Measurements from ENCODE around the gene KRTAP10-12.

Gene KRTAP10-12

GRCh38 chr21:44671911-44672310 lies 25.1 kb upstream of the KRTAP10-12 start:
- no CpG with 5 or more reads among the region's 1 CpG for WGBS, 2 donors (ENCODE audit: extremely low coverage in 2 of 2, insufficient read length in 2 of 2, insufficient replicate concordance in 1 of 2)
- Histone ChIP-seq H3K9me3 (replicated peaks in 1 of 2; ENCODE audit: control insufficient read depth in 2 of 2, insufficient read depth in 1 of 2, low read depth in 1 of 2, low read length in 2 of 2) (peaks cover 18 to 25% of the 10 kb centered on the region in 2 donors), H3K27ac (replicated peaks; ENCODE audit: low read length) (no peak overlapping the region), H3K4me2 (ENCODE audit: insufficient read depth, low read length, poor library complexity, severe bottlenecking) (no peak overlapping the region), H3K4me3 (ENCODE audit: low read length in 2 of 2) (no peak overlapping the region), H2BK15ac (ENCODE audit: low read length) (no peak overlapping the region), H2BK5ac (ENCODE audit: low read length) (no peak overlapping the region), H3K4ac (ENCODE audit: low read length) (no peak overlapping the region), H3K79me1 (ENCODE audit: low read depth, low read length) (no peaks in the 10 kb centered on the region), H4K91ac (ENCODE audit: low read depth, low read length, poor library complexity) (no peak overlapping the region), H3K18ac (ENCODE audit: low read length) (no peak overlapping the region), H3K23ac (ENCODE audit: low read depth, low read length, poor library complexity) (no peak overlapping the region), H2AK5ac (ENCODE audit: low read depth, low read length) (no peak overlapping the region), H3K27me3 (ENCODE audit: control insufficient read depth in 3 of 3, insufficient read depth in 3 of 3, low read depth in 1 of 3, low read length in 3 of 3) (peaks cover 0 to 6% (median 0%) of the 10 kb centered on the region in 3 experiments), H4K8ac (ENCODE audit: low read depth, low read length) (no peak overlapping the region), H2BK12ac (ENCODE audit: low read length) (no peak overlapping the region), H2BK120ac (ENCODE audit: low read depth, low read length) (no peak overlapping the region), H3K9ac (ENCODE audit: low read depth, low read length, poor library complexity) (no peak overlapping the region), H3K36me3 (replicated peaks in 1 of 2; ENCODE audit: control insufficient read depth in 2 of 2, insufficient read depth in 2 of 2, low read length in 2 of 2) (no peaks in the 10 kb centered on the region), H3K4me1 (ENCODE audit: control insufficient read depth in 2 of 2, insufficient read depth in 1 of 2, low read depth in 1 of 2, low read length in 2 of 2) (no peaks in the 10 kb centered on the region), H2AFZ (ENCODE audit: low read length) (no peak overlapping the region), H3K14ac (ENCODE audit: low read length) (no peak overlapping the region)
- no peak for DNase-seq (ENCODE audit: low spot score)

GRCh38 chr21:44677881-44678280 lies 19.1 kb upstream of the KRTAP10-12 start:
- H4K8ac ChIP-seq (ENCODE audit: low read depth, low read length), result no peak overlapping the region
- H3K27ac ChIP-seq (replicated peaks; ENCODE audit: low read length), result no peak overlapping the region
- no peak overlapping the region for H3K4ac ChIP-seq (ENCODE audit: low read length)
- H2BK120ac ChIP-seq (ENCODE audit: low read depth, low read length), result no peak overlapping the region
- no peak for DNase-seq (ENCODE audit: low spot score)
- H4K91ac ChIP-seq (ENCODE audit: low read depth, low read length, poor library complexity), result no peak overlapping the region
- no CpG with 5 or more reads among the region's 13 CpGs for WGBS, 2 donors (ENCODE audit: extremely low coverage in 2 of 2, insufficient read length in 2 of 2, insufficient replicate concordance in 1 of 2)
- no peak overlapping the region for H2AK5ac ChIP-seq (ENCODE audit: low read depth, low read length)
- no peak overlapping the region for H3K4me3 ChIP-seq (ENCODE audit: low read length in 2 of 2)
- no peaks in the 10 kb centered on the region for H3K4me1 ChIP-seq (ENCODE audit: control insufficient read depth in 2 of 2, insufficient read depth in 1 of 2, low read depth in 1 of 2, low read length in 2 of 2)
- H3K79me1 ChIP-seq (ENCODE audit: low read depth, low read length), result no peaks in the 10 kb centered on the region
- H2BK15ac ChIP-seq (ENCODE audit: low read length), result no peak overlapping the region
- H3K4me2 ChIP-seq (ENCODE audit: insufficient read depth, low read length, poor library complexity, severe bottlenecking), result no peak overlapping the region
- H3K18ac ChIP-seq (ENCODE audit: low read length), result no peak overlapping the region
- peaks cover 0 to 15% (median 0%) of the 10 kb centered on the region in 3 experiments for H3K27me3 ChIP-seq (ENCODE audit: control insufficient read depth in 3 of 3, insufficient read depth in 3 of 3, low read depth in 1 of 3, low read length in 3 of 3)
- no peak overlapping the region for H3K23ac ChIP-seq (ENCODE audit: low read depth, low read length, poor library complexity)
- no peak overlapping the region for H3K9ac ChIP-seq (ENCODE audit: low read depth, low read length, poor library complexity)
- no peaks in the 10 kb centered on the region for H3K9me3 ChIP-seq (replicated peaks in 1 of 2; ENCODE audit: control insufficient read depth in 2 of 2, insufficient read depth in 1 of 2, low read depth in 1 of 2, low read length in 2 of 2)
- H2BK5ac ChIP-seq (ENCODE audit: low read length), result no peak overlapping the region
- H2BK12ac ChIP-seq (ENCODE audit: low read length), result no peak overlapping the region
- no peak overlapping the region for H2AFZ ChIP-seq (ENCODE audit: low read length)
- no peak overlapping the region for H3K14ac ChIP-seq (ENCODE audit: low read length)
- H3K36me3 ChIP-seq (replicated peaks in 1 of 2; ENCODE audit: control insufficient read depth in 2 of 2, insufficient read depth in 2 of 2, low read length in 2 of 2), result no peaks in the 10 kb centered on the region

- Histone ChIP-seq H3K4me1 (ENCODE audit: control insufficient read depth in 2 of 2, insufficient read depth in 1 of 2, low read depth in 1 of 2, low read length in 2 of 2) (peaks cover 0 to 2% of the 10 kb centered on the region in 2 donors), H2AK5ac (ENCODE audit: low read depth, low read length) (no peak overlapping the region)
- WGBS, 2 donors (ENCODE audit: extremely low coverage in 2 of 2, insufficient read length in 2 of 2, insufficient replicate concordance in 1 of 2), result no CpG with 5 or more reads among the region's 11 CpGs
Measured at GRCh38 chr21:44681152-44681551, 15.8 kb upstream of the KRTAP10-12 start.

GRCh38 chr21:44681861-44682579 lies 15.0 kb upstream of the KRTAP10-12 start, which contains the start of gene KRTAP12-1:
TSS of gene KRTAP12-1 (minus strand) at chr21:44682163. CDS start at chr21:44682123, 40 bp downstream.
- Histone ChIP-seq H3K23ac (ENCODE audit: low read depth, low read length, poor library complexity) (no peak within 1 kb of the TSS), H4K8ac (ENCODE audit: low read depth, low read length) (no peak within 1 kb of the TSS), H3K14ac (ENCODE audit: low read length) (peak within 1 kb of the TSS; percentile 51), H3K36me3 (replicated peaks in 1 of 2; ENCODE audit: control insufficient read depth in 2 of 2, insufficient read depth in 2 of 2, low read length in 2 of 2) (no peaks in the 10 kb centered on the region), H2BK120ac (ENCODE audit: low read depth, low read length) (peak within 1 kb of the TSS; percentile 19), H3K4me2 (ENCODE audit: insufficient read depth, low read length, poor library complexity, severe bottlenecking) (no peak within 1 kb of the TSS), H2AFZ (ENCODE audit: low read length) (no peak within 1 kb of the TSS), H3K4me3 (ENCODE audit: low read length in 2 of 2) (no peak within 1 kb of the TSS), H2BK15ac (ENCODE audit: low read length) (peak within 1 kb of the TSS; percentile 16), H3K79me1 (ENCODE audit: low read depth, low read length) (no peaks in the 10 kb centered on the region), H3K27me3 (ENCODE audit: control insufficient read depth in 3 of 3, insufficient read depth in 3 of 3, low read depth in 1 of 3, low read length in 3 of 3) (peaks cover 0 to 14% (median 0%) of the 10 kb centered on the region in 3 experiments), H2AK5ac (ENCODE audit: low read depth, low read length) (peak within 1 kb of the TSS; percentile 62), H3K27ac (replicated peaks; ENCODE audit: low read length) (no peak within 1 kb of the TSS), H3K9ac (ENCODE audit: low read depth, low read length, poor library complexity) (peak within 1 kb of the TSS; percentile 70), H3K4me1 (ENCODE audit: control insufficient read depth in 2 of 2, insufficient read depth in 1 of 2, low read depth in 1 of 2, low read length in 2 of 2) (peaks cover 5 to 9% of the 10 kb centered on the region in 2 donors), H3K4ac (ENCODE audit: low read length) (no peak within 1 kb of the TSS), H2BK5ac (ENCODE audit: low read length) (no peak within 1 kb of the TSS), H4K91ac (ENCODE audit: low read depth, low read length, poor library complexity) (no peak within 1 kb of the TSS), H2BK12ac (ENCODE audit: low read length) (peak within 1 kb of the TSS; percentile 19), H3K9me3 (replicated peaks in 1 of 2; ENCODE audit: control insufficient read depth in 2 of 2, insufficient read depth in 1 of 2, low read depth in 1 of 2, low read length in 2 of 2) (no peaks in the 10 kb centered on the region), H3K18ac (ENCODE audit: low read length) (peak within 1 kb of the TSS; percentile 80)
- DNase-seq (ENCODE audit: low spot score), result no peak
- WGBS, 2 donors (ENCODE audit: extremely low coverage in 2 of 2, insufficient read length in 2 of 2, insufficient replicate concordance in 1 of 2), result no CpG with 5 or more reads among the region's 23 CpGs

More at GRCh38 chr21:44681152-44681551, 15.8 kb upstream of the KRTAP10-12 start:
- Histone ChIP-seq H3K4me3 (ENCODE audit: low read length in 2 of 2) (no peak overlapping the region), H4K91ac (ENCODE audit: low read depth, low read length, poor library complexity) (no peak overlapping the region), H3K18ac (ENCODE audit: low read length) (peak overlapping the region; percentile 80), H3K9ac (ENCODE audit: low read depth, low read length, poor library complexity) (no peak overlapping the region), H4K8ac (ENCODE audit: low read depth, low read length) (no peak overlapping the region), H3K4me2 (ENCODE audit: insufficient read depth, low read length, poor library complexity, severe bottlenecking) (no peak overlapping the region), H3K14ac (ENCODE audit: low read length) (peak overlapping the region; percentile 51), H2BK12ac (ENCODE audit: low read length) (no peak overlapping the region), H3K27ac (replicated peaks; ENCODE audit: low read length) (no peak overlapping the region), H2BK120ac (ENCODE audit: low read depth, low read length) (no peak overlapping the region), H3K4ac (ENCODE audit: low read length) (no peak overlapping the region), H3K36me3 (replicated peaks in 1 of 2; ENCODE audit: control insufficient read depth in 2 of 2, insufficient read depth in 2 of 2, low read length in 2 of 2) (no peaks in the 10 kb centered on the region), H2BK15ac (ENCODE audit: low read length) (no peak overlapping the region), H2BK5ac (ENCODE audit: low read length) (no peak overlapping the region), H3K9me3 (replicated peaks in 1 of 2; ENCODE audit: control insufficient read depth in 2 of 2, insufficient read depth in 1 of 2, low read depth in 1 of 2, low read length in 2 of 2) (no peaks in the 10 kb centered on the region), H3K23ac (ENCODE audit: low read depth, low read length, poor library complexity) (no peak overlapping the region), H3K79me1 (ENCODE audit: low read depth, low read length) (no peaks in the 10 kb centered on the region), H2AFZ (ENCODE audit: low read length) (no peak overlapping the region), H3K27me3 (ENCODE audit: control insufficient read depth in 3 of 3, insufficient read depth in 3 of 3, low read depth in 1 of 3, low read length in 3 of 3) (peaks cover 0 to 17% (median 0%) of the 10 kb centered on the region in 3 experiments)
- DNase-seq (ENCODE audit: low spot score), result no peak

Data from neuronal stem cell (in vitro differentiated cells).